ENCODE measurements around the gene TMEM217. TPM values are rescaled to one million over a fixed set of nuclear protein-coding genes. Genes with fewer than 3 reads are reported as not detected.

The TMEM217 gene
- total RNA-seq, 1 donor: 3.3 TPM

- Histone ChIP-seq H3K9me3 (ENCODE audit: low read depth, low read length) (no peaks in the 10 kb centered on the region), H3K27me3 (ENCODE audit: insufficient read depth, low read length) (no peaks in the 10 kb centered on the region), H2AFZ (ENCODE audit: low read length) (no peak overlapping the region), H3K4me3 (ENCODE audit: insufficient read depth, low read length) (no peak overlapping the region), H3K27ac (ENCODE audit: low read depth, low read length) (no peak overlapping the region), H3K4me2 (ENCODE audit: insufficient read depth, low read length) (no peak overlapping the region), H4K20me1 (ENCODE audit: insufficient read depth, low read length) (no peaks in the 10 kb centered on the region), H3K36me3 (ENCODE audit: insufficient read depth, low read length) (no peaks in the 10 kb centered on the region), H3K79me2 (ENCODE audit: insufficient read depth, low read length) (no peaks in the 10 kb centered on the region), H3K4me1 (ENCODE audit: insufficient read depth, low read length) (peaks cover 3% of the 10 kb centered on the region)
- no peak for TF ChIP-seq CTCF (IDR thresholded peaks at IDR 0.05; ENCODE audit: extremely low read depth, low read depth, low read length)
- no peak for DNase-seq (ENCODE audit: insufficient read length, low spot score, missing footprints)
Measured at GRCh38 chr6:37208793-37209192, 49.2 kb downstream of the TMEM217 start.

- no peaks in the 10 kb centered on the region for H3K9me3 ChIP-seq (ENCODE audit: low read depth, low read length)
- peak; percentile 82 for DNase-seq (ENCODE audit: insufficient read length, low spot score, missing footprints)
- no peak overlapping the region for H3K27ac ChIP-seq (ENCODE audit: low read depth, low read length)
- no peaks in the 10 kb centered on the region for H4K20me1 ChIP-seq (ENCODE audit: insufficient read depth, low read length)
- no peak overlapping the region for H3K4me2 ChIP-seq (ENCODE audit: insufficient read depth, low read length)
- peak; percentile 88 for TF ChIP-seq CTCF (IDR thresholded peaks at IDR 0.05; ENCODE audit: extremely low read depth, low read depth, low read length)
- H3K27me3 ChIP-seq (ENCODE audit: insufficient read depth, low read length): no peaks in the 10 kb centered on the region
- no peaks in the 10 kb centered on the region for H3K36me3 ChIP-seq (ENCODE audit: insufficient read depth, low read length)
- no peak overlapping the region for H2AFZ ChIP-seq (ENCODE audit: low read length)
- peaks cover 3% of the 10 kb centered on the region for H3K4me1 ChIP-seq (ENCODE audit: insufficient read depth, low read length)
- no peaks in the 10 kb centered on the region for H3K79me2 ChIP-seq (ENCODE audit: insufficient read depth, low read length)
- H3K4me3 ChIP-seq (ENCODE audit: insufficient read depth, low read length): no peak overlapping the region
Measured at GRCh38 chr6:37207903-37208456, 50.0 kb downstream of the TMEM217 start.

GRCh38 chr6:37206622-37207021 lies 51.3 kb downstream of the TMEM217 start:
- no peaks in the 10 kb centered on the region for H3K9me3 ChIP-seq (ENCODE audit: low read depth, low read length)
- no peak for DNase-seq (ENCODE audit: insufficient read length, low spot score, missing footprints)
- no peak overlapping the region for H3K4me2 ChIP-seq (ENCODE audit: insufficient read depth, low read length)
- no peak overlapping the region for H3K4me3 ChIP-seq (ENCODE audit: insufficient read depth, low read length)
- no peak overlapping the region for H2AFZ ChIP-seq (ENCODE audit: low read length)
- H4K20me1 ChIP-seq (ENCODE audit: insufficient read depth, low read length): no peaks in the 10 kb centered on the region
- no peaks in the 10 kb centered on the region for H3K27me3 ChIP-seq (ENCODE audit: insufficient read depth, low read length)
- no peaks in the 10 kb centered on the region for H3K79me2 ChIP-seq (ENCODE audit: insufficient read depth, low read length)
- peaks cover 3% of the 10 kb centered on the region for H3K4me1 ChIP-seq (ENCODE audit: insufficient read depth, low read length)
- TF ChIP-seq CTCF (IDR thresholded peaks at IDR 0.05; ENCODE audit: extremely low read depth, low read depth, low read length): no peak
- no peaks in the 10 kb centered on the region for H3K36me3 ChIP-seq (ENCODE audit: insufficient read depth, low read length)
- no peak overlapping the region for H3K27ac ChIP-seq (ENCODE audit: low read depth, low read length)

- no peak for DNase-seq (ENCODE audit: insufficient read length, low spot score, missing footprints)
- H2AFZ ChIP-seq (ENCODE audit: low read length): no peak overlapping the region
- H3K4me1 ChIP-seq (ENCODE audit: insufficient read depth, low read length): peaks cover 3% of the 10 kb centered on the region
- no peaks in the 10 kb centered on the region for H4K20me1 ChIP-seq (ENCODE audit: insufficient read depth, low read length)
- H3K4me2 ChIP-seq (ENCODE audit: insufficient read depth, low read length): no peak overlapping the region
- H3K27ac ChIP-seq (ENCODE audit: low read depth, low read length): no peak overlapping the region
- H3K9me3 ChIP-seq (ENCODE audit: low read depth, low read length): no peaks in the 10 kb centered on the region
- no peaks in the 10 kb centered on the region for H3K27me3 ChIP-seq (ENCODE audit: insufficient read depth, low read length)
- TF ChIP-seq CTCF (IDR thresholded peaks at IDR 0.05; ENCODE audit: extremely low read depth, low read depth, low read length): no peak
- H3K4me3 ChIP-seq (ENCODE audit: insufficient read depth, low read length): no peak overlapping the region
- H3K79me2 ChIP-seq (ENCODE audit: insufficient read depth, low read length): no peaks in the 10 kb centered on the region
- H3K36me3 ChIP-seq (ENCODE audit: insufficient read depth, low read length): no peaks in the 10 kb centered on the region
Measured at GRCh38 chr6:37205997-37206340, 52.0 kb downstream of the TMEM217 start.
